Natural killer cell (primary cell): ENCODE data around the gene FAM131A. TPM values are rescaled to one million over a fixed set of nuclear protein-coding genes. Genes with fewer than 3 reads are reported as not detected.

Experiments used
- ATAC-seq, 3 donors: fragments of 150-1000 bp in 2 of 3; fragments of 200-7000 bp in 1 of 3; cut with Tn5 transposase; 1 replicate in 1 of 3; 2 replicates in 2 of 3; pipeline ENCODE4 v1.10.0; 2021; ENCODE audit warnings: mild to moderate bottlenecking in 2 of 3, moderate library complexity in 2 of 3
- DNase-seq, 2 donors: peaks; one replicate each; pipeline versions ENCODE4 v3.0.0 to v3.0.0-alpha.2; 2013 to 2021; ENCODE audit warnings: mixed read lengths in 1 of 2
- H3K27ac ChIP-seq: one replicate; pipeline ENCODE4 v1.5.1; 2013; ENCODE audit warnings: mild to moderate bottlenecking, low read length
- H3K27me3 ChIP-seq: one replicate; pipeline ENCODE4 v1.6.1; 2013; ENCODE audit warnings: low read length; ENCODE audit not compliant: control insufficient read depth, insufficient read depth
- H3K36me3 ChIP-seq: one replicate; pipeline ENCODE4 v1.6.1; 2013; ENCODE audit warnings: low read length; ENCODE audit not compliant: control insufficient read depth, insufficient read depth
- H3K4me1 ChIP-seq: one replicate; pipeline ENCODE4 v1.6.1; 2013; ENCODE audit warnings: low read length; ENCODE audit not compliant: control insufficient read depth, insufficient read depth
- H3K4me3 ChIP-seq: one replicate; pipeline ENCODE4 v1.5.1; 2013; ENCODE audit warnings: low read length
- H3K9me3 ChIP-seq: one replicate; pipeline ENCODE4 v1.6.1; 2013; ENCODE audit warnings: low read length; ENCODE audit not compliant: control insufficient read depth, insufficient read depth
- H3K27ac Mint-ChIP-seq, 2 donors: one replicate each; pipeline ENCODE4 v1.8.0; 2022; ENCODE audit warnings: mild to moderate bottlenecking in 2 of 2, mixed read lengths in 2 of 2, moderate library complexity in 1 of 2
- H3K27me3 Mint-ChIP-seq, 2 donors: one replicate each; pipeline ENCODE4 v1.8.0; 2022; ENCODE audit warnings: low read depth in 2 of 2, mixed read lengths in 2 of 2
- H3K36me3 Mint-ChIP-seq: one replicate; pipeline ENCODE4 v1.8.0; 2022; ENCODE audit warnings: mixed read lengths
- H3K4me1 Mint-ChIP-seq, 2 donors: one replicate each; pipeline ENCODE4 v1.8.0; 2022; ENCODE audit warnings: mixed read lengths in 2 of 2
- H3K4me3 Mint-ChIP-seq: one replicate; pipeline ENCODE4 v1.8.0; 2022; ENCODE audit warnings: mild to moderate bottlenecking, moderate library complexity, mixed read lengths
- H3K9me3 Mint-ChIP-seq, 2 donors: one replicate each; pipeline ENCODE4 v1.8.0; 2022; ENCODE audit warnings: mixed read lengths in 2 of 2
- CTCF ChIP-seq: fragments of 200-600 bp; IDR thresholded peaks from one replicate; pipeline ENCODE4 v1.8.0; 2022; ENCODE audit warnings: antibody characterized with exemption
- WGBS: methylation state at CpG from one replicate; pipeline ENCODE4 v1.1.7; 2013; ENCODE audit warnings: missing lambda C conversion rate; ENCODE audit not compliant: insufficient coverage; 5-methylcytosine and 5-hydroxymethylcytosine counted together
- intact Hi-C: fragments of 100-400 bp; cut with micrococcal nuclease; formaldehyde crosslinking; loops from one replicate; pipeline ENCODE4 v1.14.2; 2022
- total RNA-seq, 4 donors: library from RNA; stranded (reverse); fragments of 120-200 nt in 1 of 4; gene quantifications; one replicate each; pipeline versions ENCODE4 v1.2.3 to v1.2.4, GENCODE V29; 2013 to 2022

The FAM131A gene
- total RNA-seq, result 1 to 10 TPM; 6.9 to 8.8 (median 8.5) TPM
- 7.0 TPM for total RNA-seq (2013)

- Mint-ChIP-seq H3K4me1 (peaks cover 17 to 45% of the 10 kb centered on the region in 2 donors), H3K9me3 (no peaks in the 10 kb centered on the region), H3K4me3 (peak within 1 kb of the TSS; percentile 90), H3K27ac (peak within 1 kb of the TSS; percentile 78 to 80), H3K36me3 (peaks cover 5% of the 10 kb centered on the region), H3K27me3 (peaks cover 0 to 7% of the 10 kb centered on the region in 2 donors)
- DNase-seq (no peak), ATAC-seq (no peak)
- whole genome bisulfite sequencing, result 97% methylated on average over 6 of the region's 6 CpGs
- peak within 1 kb of the TSS; percentile 97 for H3K27ac ChIP-seq
- H3K27me3 ChIP-seq, result no peaks in the 10 kb centered on the region
- H3K36me3 ChIP-seq, result peaks cover 29% of the 10 kb centered on the region
- no peaks in the 10 kb centered on the region for H3K9me3 ChIP-seq
- peak within 1 kb of the TSS; percentile 51 for H3K4me3 ChIP-seq
- H3K4me1 ChIP-seq, result peaks cover 23% of the 10 kb centered on the region
- intact Hi-C loops, result no loop called here
- no peak for TF ChIP-seq CTCF
These were observed at the start of gene FAM131A for GRCh38 chr3:184337399-184337714. Gene FAM131A, plus strand, starts transcription at chr3:184337600. Its CDS starts 31 bp downstream, at chr3:184337631.

- ATAC-seq, result peak; percentile 53 to 63 (median 62)
- Mint-ChIP-seq H3K36me3 (no peaks in the 10 kb centered on the region), H3K4me1 (no peaks in the 10 kb centered on the region)
These were observed 47.9 kb upstream of the FAM131A start for GRCh38 chr3:184289426-184289938.

GRCh38 chr3:184290331-184290730 lies 47.1 kb upstream of the FAM131A start:
- no peaks in the 10 kb centered on the region for H3K9me3 ChIP-seq
- no peaks in the 10 kb centered on the region for H3K4me1 ChIP-seq
- no peak for TF ChIP-seq CTCF
- no peak overlapping the region for H3K27ac ChIP-seq
- Mint-ChIP-seq H3K4me1 (no peaks in the 10 kb centered on the region), H3K9me3 (no peaks in the 10 kb centered on the region), H3K36me3 (no peaks in the 10 kb centered on the region), H3K27ac (no peak overlapping the region), H3K27me3 (peaks cover 12 to 13% of the 10 kb centered on the region in 2 donors), H3K4me3 (no peak overlapping the region)
- WGBS, result 93% methylated on average over 10 of the region's 10 CpGs
- intact Hi-C loops, result no loop called here
- H3K4me3 ChIP-seq, result no peak overlapping the region
- DNase-seq (no peak), ATAC-seq (no peak)
- no peaks in the 10 kb centered on the region for H3K36me3 ChIP-seq
- H3K27me3 ChIP-seq, result no peaks in the 10 kb centered on the region

More at GRCh38 chr3:184289426-184289938, 47.9 kb upstream of the FAM131A start:
- Histone ChIP-seq H3K9me3 (no peaks in the 10 kb centered on the region), H3K27ac (no peak overlapping the region), H3K36me3 (no peaks in the 10 kb centered on the region), H3K4me3 (no peak overlapping the region), H3K4me1 (no peaks in the 10 kb centered on the region), H3K27me3 (no peaks in the 10 kb centered on the region)
- Mint-ChIP-seq H3K27ac (no peak overlapping the region), H3K9me3 (no peaks in the 10 kb centered on the region), H3K27me3 (peaks cover 14 to 20% of the 10 kb centered on the region in 2 donors), H3K4me3 (no peak overlapping the region)
- DNase-seq, result peak; percentile 28 to 71
- 20% methylated on average over 10 of the region's 10 CpGs for WGBS
- TF ChIP-seq CTCF, result peak; percentile 46
- intact Hi-C loops, result loop anchor here (2.0 to 5.0 kb wide), 2 partner anchors 63 to 392 kb away; no protein-coding TSS in a partner anchor
